PC-3 (cell line): ENCODE measurements around the gene HOXD10.

Source experiments
- EZH2phosphoT487 ChIP-seq: fragments of 300-600 bp; sonication (generic); IDR thresholded peaks from 2 replicates; pipeline ENCODE4 v1.6.1; 2018; ENCODE audit warnings: mild to moderate bottlenecking, antibody characterized with exemption, low read length, borderline replicate concordance
- TF ChIP-seq, protein P1 (sequence below): fragments of 300-600 bp; sonication (generic); conservative IDR thresholded peaks from 2 replicates; pipeline ENCODE4 v1.5.1; 2017; ENCODE audit warnings: antibody characterized with exemption, low read depth, mild to moderate bottlenecking, low read length

DNA sequence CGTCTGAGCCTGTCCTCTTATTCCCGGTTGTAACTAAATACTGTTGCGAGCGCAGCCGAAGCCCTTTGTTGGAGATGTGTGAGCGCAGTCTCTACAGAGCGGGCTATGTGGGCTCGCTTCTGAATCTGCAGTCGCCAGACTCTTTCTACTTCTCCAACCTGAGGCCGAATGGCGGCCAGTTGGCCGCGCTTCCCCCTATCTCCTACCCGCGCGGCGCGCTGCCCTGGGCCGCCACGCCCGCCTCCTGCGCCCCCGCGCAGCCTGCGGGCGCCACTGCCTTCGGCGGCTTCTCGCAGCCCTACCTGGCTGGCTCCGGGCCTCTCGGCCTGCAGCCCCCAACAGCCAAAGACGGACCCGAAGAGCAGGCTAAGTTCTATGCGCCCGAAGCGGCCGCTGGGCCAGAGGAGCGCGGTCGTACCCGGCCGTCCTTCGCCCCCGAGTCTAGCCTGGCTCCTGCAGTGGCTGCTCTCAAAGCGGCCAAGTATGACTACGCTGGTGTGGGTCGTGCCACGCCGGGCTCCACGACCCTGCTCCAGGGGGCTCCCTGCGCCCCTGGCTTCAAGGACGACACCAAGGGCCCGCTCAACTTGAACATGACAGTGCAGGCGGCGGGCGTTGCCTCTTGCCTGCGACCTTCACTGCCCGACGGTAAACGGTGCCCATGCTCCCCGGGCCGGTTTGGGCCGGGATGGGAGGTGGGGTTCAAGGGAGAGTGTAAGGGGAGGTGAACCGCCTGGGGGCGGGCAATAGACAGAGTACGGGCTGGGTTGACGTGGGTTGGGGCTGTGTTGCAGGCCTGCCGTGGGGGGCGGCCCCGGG lies 16.6 kb upstream of the HOXD10 start, which contains the start of gene HOXD12:
- TF ChIP-seq, protein P1, sequence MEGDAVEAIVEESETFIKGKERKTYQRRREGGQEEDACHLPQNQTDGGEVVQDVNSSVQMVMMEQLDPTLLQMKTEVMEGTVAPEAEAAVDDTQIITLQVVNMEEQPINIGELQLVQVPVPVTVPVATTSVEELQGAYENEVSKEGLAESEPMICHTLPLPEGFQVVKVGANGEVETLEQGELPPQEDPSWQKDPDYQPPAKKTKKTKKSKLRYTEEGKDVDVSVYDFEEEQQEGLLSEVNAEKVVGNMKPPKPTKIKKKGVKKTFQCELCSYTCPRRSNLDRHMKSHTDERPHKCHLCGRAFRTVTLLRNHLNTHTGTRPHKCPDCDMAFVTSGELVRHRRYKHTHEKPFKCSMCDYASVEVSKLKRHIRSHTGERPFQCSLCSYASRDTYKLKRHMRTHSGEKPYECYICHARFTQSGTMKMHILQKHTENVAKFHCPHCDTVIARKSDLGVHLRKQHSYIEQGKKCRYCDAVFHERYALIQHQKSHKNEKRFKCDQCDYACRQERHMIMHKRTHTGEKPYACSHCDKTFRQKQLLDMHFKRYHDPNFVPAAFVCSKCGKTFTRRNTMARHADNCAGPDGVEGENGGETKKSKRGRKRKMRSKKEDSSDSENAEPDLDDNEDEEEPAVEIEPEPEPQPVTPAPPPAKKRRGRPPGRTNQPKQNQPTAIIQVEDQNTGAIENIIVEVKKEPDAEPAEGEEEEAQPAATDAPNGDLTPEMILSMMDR, result no peak
- TF ChIP-seq EZH2phosphoT487, result no peak
